ENCODE data around the gene SEMA6C.
"Not testable (repeated sequence)": the region's sequence is repeated elsewhere in the genome, so short reads cannot be mapped to it uniquely, and the experiment has no call there.

The SEMA6C gene

GRCh38 chr1:151192047-151192446 is 45.6 kb upstream of the SEMA6C start:
- Histone ChIP-seq H3K9me3 (ENCODE audit: insufficient read depth, low read length, severe bottlenecking) (no peaks in the 10 kb centered on the region), H3K36me3 (ENCODE audit: insufficient read depth, low read length) (no peaks in the 10 kb centered on the region), H3K4me1 (ENCODE audit: insufficient read depth, low read length) (peaks cover 33% of the 10 kb centered on the region), H3K9ac (ENCODE audit: low read depth, low read length) (no peak overlapping the region), H2AFZ (ENCODE audit: low read depth, low read length) (no peak overlapping the region), H3K4me2 (ENCODE audit: insufficient read depth, low read length) (no peak overlapping the region), H4K20me1 (ENCODE audit: insufficient read depth, low read length) (no peaks in the 10 kb centered on the region), H3K79me2 (ENCODE audit: insufficient read depth, low read length) (peaks cover 29% of the 10 kb centered on the region), H3K4me3 (ENCODE audit: low read depth in 1 of 2, low read length in 2 of 2) (no peak overlapping the region), H3K27me3 (ENCODE audit: insufficient read depth, low read length, poor library complexity) (no peaks in the 10 kb centered on the region), H3K27ac (ENCODE audit: low read length) (no peak overlapping the region)
- ATAC-seq (ENCODE audit: insufficient read depth, low read depth) (no peak), DNase-seq (no peak)
- TF ChIP-seq EZH2 (IDR thresholded peaks at IDR 0.05; ENCODE audit: borderline replicate concordance, low read depth, low read length, severe bottlenecking) (no peak), CTCF (IDR thresholded peaks at IDR 0.05; ENCODE audit: borderline replicate concordance, extremely low read depth, low read length, poor library complexity, severe bottlenecking) (no peak)

GRCh38 chr1:151189637-151190445 is 43.4 kb upstream of the SEMA6C start, which contains the start of gene VPS72:
Gene VPS72 (minus strand): TSS chr1:151190197. CDS start chr1:151190121, 76 bp downstream.
- peak within 1 kb of the TSS; percentile 78 for H2AFZ ChIP-seq (ENCODE audit: low read depth, low read length)
- peak within 1 kb of the TSS; percentile 46 to 66 for H3K4me3 ChIP-seq (ENCODE audit: low read depth in 1 of 2, low read length in 2 of 2)
- H3K36me3 ChIP-seq (ENCODE audit: insufficient read depth, low read length) = peaks cover 14% of the 10 kb centered on the region
- DNase-seq (peak; percentile 94), ATAC-seq (ENCODE audit: insufficient read depth, low read depth) (peak; percentile 91)
- H3K79me2 ChIP-seq (ENCODE audit: insufficient read depth, low read length) = peaks cover 39% of the 10 kb centered on the region
- peak within 1 kb of the TSS; percentile 63 for H3K4me2 ChIP-seq (ENCODE audit: insufficient read depth, low read length)
- H3K27me3 ChIP-seq (ENCODE audit: insufficient read depth, low read length, poor library complexity) = no peaks in the 10 kb centered on the region
- no peaks in the 10 kb centered on the region for H4K20me1 ChIP-seq (ENCODE audit: insufficient read depth, low read length)
- peaks cover 28% of the 10 kb centered on the region for H3K4me1 ChIP-seq (ENCODE audit: insufficient read depth, low read length)
- peak within 1 kb of the TSS; percentile 82 for H3K27ac ChIP-seq (ENCODE audit: low read length)
- peak; percentile 19 for TF ChIP-seq CTCF (IDR thresholded peaks at IDR 0.05; ENCODE audit: borderline replicate concordance, extremely low read depth, low read length, poor library complexity, severe bottlenecking)
- TF ChIP-seq EZH2 (IDR thresholded peaks at IDR 0.05; ENCODE audit: borderline replicate concordance, low read depth, low read length, severe bottlenecking) = no peak
- H3K9me3 ChIP-seq (ENCODE audit: insufficient read depth, low read length, severe bottlenecking) = no peaks in the 10 kb centered on the region
- H3K9ac ChIP-seq (ENCODE audit: low read depth, low read length) = peak within 1 kb of the TSS; percentile 73

- H3K27ac ChIP-seq (ENCODE audit: low read length) = peak overlapping the region; percentile 82
- not testable (repeated sequence) for ATAC-seq (ENCODE audit: insufficient read depth, low read depth); H4K20me1 ChIP-seq (ENCODE audit: insufficient read depth, low read length); DNase-seq; H3K9me3 ChIP-seq (ENCODE audit: insufficient read depth, low read length, severe bottlenecking); H2AFZ ChIP-seq (ENCODE audit: low read depth, low read length); H3K27me3 ChIP-seq (ENCODE audit: insufficient read depth, low read length, poor library complexity)
- peaks cover 39% of the 10 kb centered on the region for H3K79me2 ChIP-seq (ENCODE audit: insufficient read depth, low read length)
- peaks cover 24% of the 10 kb centered on the region for H3K36me3 ChIP-seq (ENCODE audit: insufficient read depth, low read length)
- peaks cover 28% of the 10 kb centered on the region for H3K4me1 ChIP-seq (ENCODE audit: insufficient read depth, low read length)
- peak overlapping the region; percentile 46 to 66; a peak in 3 of 4 replicates for H3K4me3 ChIP-seq (ENCODE audit: low read depth in 1 of 2, low read length in 2 of 2)
- peak overlapping the region; percentile 63 for H3K4me2 ChIP-seq (ENCODE audit: insufficient read depth, low read length)
- peak overlapping the region; percentile 73 for H3K9ac ChIP-seq (ENCODE audit: low read depth, low read length)
Observed at GRCh38 chr1:151188667-151189066, 42.2 kb upstream of the SEMA6C start.

- DNase-seq (no peak), ATAC-seq (ENCODE audit: insufficient read depth, low read depth) (no peak)
- Histone ChIP-seq H3K9me3 (ENCODE audit: insufficient read depth, low read length, severe bottlenecking) (no peaks in the 10 kb centered on the region), H3K4me1 (ENCODE audit: insufficient read depth, low read length) (peaks cover 28% of the 10 kb centered on the region), H2AFZ (ENCODE audit: low read depth, low read length) (no peak overlapping the region), H3K27ac (ENCODE audit: low read length) (no peak overlapping the region), H3K27me3 (ENCODE audit: insufficient read depth, low read length, poor library complexity) (no peaks in the 10 kb centered on the region), H3K4me3 (ENCODE audit: low read depth in 1 of 2, low read length in 2 of 2) (no peak overlapping the region), H3K36me3 (ENCODE audit: insufficient read depth, low read length) (peaks cover 36% of the 10 kb centered on the region), H3K79me2 (ENCODE audit: insufficient read depth, low read length) (peaks cover 39% of the 10 kb centered on the region), H3K9ac (ENCODE audit: low read depth, low read length) (no peak overlapping the region), H4K20me1 (ENCODE audit: insufficient read depth, low read length) (no peaks in the 10 kb centered on the region), H3K4me2 (ENCODE audit: insufficient read depth, low read length) (no peak overlapping the region)
- TF ChIP-seq CTCF (IDR thresholded peaks at IDR 0.05; ENCODE audit: borderline replicate concordance, extremely low read depth, low read length, poor library complexity, severe bottlenecking) (no peak), EZH2 (IDR thresholded peaks at IDR 0.05; ENCODE audit: borderline replicate concordance, low read depth, low read length, severe bottlenecking) (no peak)
Observed at GRCh38 chr1:151187205-151187604, 40.8 kb upstream of the SEMA6C start.

Measured in DND-41 (cell line).